HEK293T (cell line): ENCODE results near the gene HPS1.

Experiments used
- CTCF ChIA-PET: fragments of 350-600 bp; formaldehyde crosslinking; extraction: SDS; loops from one replicate; lab custom pipeline; 2021; ENCODE audit warnings: antibody characterized with exemption, inconsistent platforms; lab: Yijun Ruan, JAX
- POLR2A ChIA-PET: fragments of 350-600 bp; formaldehyde crosslinking; extraction: SDS; loops from one replicate; lab custom pipeline; 2020; ENCODE audit warnings: antibody characterized with exemption, inconsistent platforms; lab: Yijun Ruan, JAX
- DNase-seq: peaks from one replicate; pipeline ENCODE4 v3.0.0; 2012; ENCODE audit warnings: mixed read lengths; ENCODE audit errors: extremely low spot score
- ARNT ChIP-seq: fragments of 450-650 bp; IDR thresholded peaks from 2 replicates; pipeline ENCODE4 v1.6.1; 2017; ENCODE audit warnings: mild to moderate bottlenecking
- BHLHE40 ChIP-seq: fragments of 450-650 bp; IDR thresholded peaks from 2 replicates; pipeline ENCODE4 v1.6.1; 2016; ENCODE audit warnings: mild to moderate bottlenecking, moderate library complexity, borderline replicate concordance
- CTBP1 ChIP-seq: fragments of 450-650 bp; IDR thresholded peaks from 2 replicates; pipeline ENCODE4 v1.6.1; 2016; ENCODE audit warnings: borderline replicate concordance
- ELF4 ChIP-seq: fragments of 450-650 bp; IDR thresholded peaks from 2 replicates; pipeline ENCODE4 v1.6.1; 2017; ENCODE audit warnings: antibody characterized with exemption
- FOXA1 ChIP-seq: fragments of 450-650 bp; IDR thresholded peaks from 2 replicates; pipeline ENCODE4 v1.6.1; 2016; ENCODE audit warnings: mild to moderate bottlenecking
- FOXK2 ChIP-seq: fragments of 450-650 bp; IDR thresholded peaks from 2 replicates; pipeline ENCODE4 v1.6.1; 2016; ENCODE audit warnings: mild to moderate bottlenecking
- FOXM1 ChIP-seq: fragments of 450-650 bp; IDR thresholded peaks from 2 replicates; pipeline ENCODE4 v1.6.1; 2017; ENCODE audit warnings: mild to moderate bottlenecking, borderline replicate concordance
- HDGF ChIP-seq: fragments of 450-650 bp; IDR thresholded peaks from 2 replicates; pipeline ENCODE4 v1.6.1; 2017; ENCODE audit warnings: antibody characterized with exemption, borderline replicate concordance
- L3MBTL2 ChIP-seq: fragments of 450-650 bp; conservative IDR thresholded peaks from 2 replicates; pipeline ENCODE4 v1.6.1; 2016; ENCODE audit warnings: mild to moderate bottlenecking
- LEF1 ChIP-seq: fragments of 450-650 bp; IDR thresholded peaks from 2 replicates; pipeline ENCODE4 v1.6.1; 2017; ENCODE audit warnings: mild to moderate bottlenecking, borderline replicate concordance
- NFRKB ChIP-seq: fragments of 450-650 bp; IDR thresholded peaks from 2 replicates; pipeline ENCODE4 v1.6.1; 2016; ENCODE audit warnings: mild to moderate bottlenecking, moderate library complexity
- SP1 ChIP-seq: fragments of 450-650 bp; IDR thresholded peaks from 2 replicates; pipeline ENCODE4 v1.6.1; 2017
- SUZ12 ChIP-seq: fragments of 450-650 bp; IDR thresholded peaks from 2 replicates; pipeline ENCODE4 v1.6.1; 2016; ENCODE audit warnings: mild to moderate bottlenecking
- TARDBP ChIP-seq: fragments of 450-650 bp; IDR thresholded peaks from 2 replicates; pipeline ENCODE4 v1.6.1; 2016
- ZNF384 ChIP-seq: fragments of 450-650 bp; IDR thresholded peaks from 2 replicates; pipeline ENCODE4 v1.6.1; 2016
- TF ChIP-seq, protein P1 (sequence below): fragments of 450-650 bp; IDR thresholded peaks from 2 replicates; pipeline ENCODE4 v1.6.1; 2016

HPS1 gene

DNA sequence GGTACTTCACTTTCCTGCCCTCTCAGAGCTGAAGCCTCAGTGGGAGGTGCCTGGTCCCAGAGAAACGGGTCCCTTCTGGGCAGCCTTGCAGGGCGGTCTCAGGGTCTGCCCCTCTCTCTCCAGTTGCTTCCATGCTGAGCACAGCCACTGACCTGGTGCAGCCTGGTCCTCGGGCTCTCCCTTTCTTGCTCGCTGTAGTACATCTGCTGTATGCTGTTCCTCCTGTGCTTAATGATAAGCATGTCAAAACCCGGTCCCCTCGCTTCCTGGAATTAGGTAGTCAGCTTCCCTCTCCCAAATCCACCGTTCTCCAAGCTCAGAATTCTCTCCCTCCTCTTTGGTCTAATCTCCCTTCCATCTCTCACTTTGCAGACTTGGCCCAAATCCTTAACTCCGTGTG, 11.0 kb upstream of the HPS1 start:
- POLR2A ChIA-PET: no interaction called here
- CTCF ChIA-PET: interaction anchor here (1.7 kb wide), 1 partner anchor 9 kb away, joined by 4 read pairs; no protein-coding TSS in a partner anchor
- DNase-seq: no peak
- TF ChIP-seq LEF1 (no peak), ELF4 (no peak), NFRKB (no peak), FOXA1 (no peak), SP1 (no peak), FOXK2 (no peak), SUZ12 (no peak), HDGF (no peak), FOXM1 (no peak), BHLHE40 (no peak), ZNF384 (no peak), CTBP1 (no peak), TARDBP (no peak), L3MBTL2 (no peak), ARNT (no peak)
- TF ChIP-seq, protein P1, sequence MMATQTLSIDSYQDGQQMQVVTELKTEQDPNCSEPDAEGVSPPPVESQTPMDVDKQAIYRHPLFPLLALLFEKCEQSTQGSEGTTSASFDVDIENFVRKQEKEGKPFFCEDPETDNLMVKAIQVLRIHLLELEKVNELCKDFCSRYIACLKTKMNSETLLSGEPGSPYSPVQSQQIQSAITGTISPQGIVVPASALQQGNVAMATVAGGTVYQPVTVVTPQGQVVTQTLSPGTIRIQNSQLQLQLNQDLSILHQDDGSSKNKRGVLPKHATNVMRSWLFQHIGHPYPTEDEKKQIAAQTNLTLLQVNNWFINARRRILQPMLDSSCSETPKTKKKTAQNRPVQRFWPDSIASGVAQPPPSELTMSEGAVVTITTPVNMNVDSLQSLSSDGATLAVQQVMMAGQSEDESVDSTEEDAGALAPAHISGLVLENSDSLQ: no peak

DNA sequence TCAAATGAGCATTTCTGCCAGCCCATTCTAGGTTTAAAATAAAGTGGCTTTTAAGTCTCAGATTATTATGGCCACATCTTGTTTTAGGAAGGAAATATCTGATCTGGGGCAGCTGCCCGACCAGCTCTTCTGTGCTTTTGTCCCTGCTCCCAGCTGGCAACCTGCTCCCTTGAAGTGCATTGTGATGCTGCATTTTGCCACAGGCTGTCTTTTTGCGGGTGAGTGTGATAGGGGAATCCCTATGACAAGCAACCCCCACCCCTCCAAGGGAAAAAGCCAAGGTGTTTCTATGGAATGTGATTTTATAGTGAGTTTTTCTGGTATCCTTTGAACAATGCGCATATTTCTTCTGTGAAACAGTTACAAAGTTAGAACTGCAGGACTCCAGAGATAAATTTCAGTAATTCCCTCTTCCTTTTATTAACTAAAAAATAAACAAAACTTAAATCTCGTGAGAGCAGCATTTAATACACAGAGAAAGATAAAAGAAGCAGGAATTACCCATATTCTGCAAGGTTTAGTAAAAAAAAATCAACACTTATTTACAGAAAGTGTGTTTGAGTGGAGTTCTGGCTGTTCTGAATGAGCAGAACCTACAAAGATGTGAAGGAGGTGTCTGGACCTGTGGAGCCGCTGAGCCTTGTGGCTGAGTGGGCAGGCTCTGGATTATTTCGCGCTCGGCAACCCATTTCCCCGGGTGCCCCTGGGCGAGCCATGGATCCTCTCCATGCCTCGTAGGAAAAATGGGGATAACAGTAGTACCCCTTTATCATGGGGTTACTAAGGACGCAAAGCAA, 10.1 kb upstream of the HPS1 start:
- POLR2A ChIA-PET: no interaction called here
- no peak for TF ChIP-seq FOXA1
- no peak for DNase-seq
- CTCF ChIA-PET: interaction anchor here (1.7 kb wide), 1 partner anchor 10 kb away, joined by 4 read pairs; no protein-coding TSS in a partner anchor

DNA sequence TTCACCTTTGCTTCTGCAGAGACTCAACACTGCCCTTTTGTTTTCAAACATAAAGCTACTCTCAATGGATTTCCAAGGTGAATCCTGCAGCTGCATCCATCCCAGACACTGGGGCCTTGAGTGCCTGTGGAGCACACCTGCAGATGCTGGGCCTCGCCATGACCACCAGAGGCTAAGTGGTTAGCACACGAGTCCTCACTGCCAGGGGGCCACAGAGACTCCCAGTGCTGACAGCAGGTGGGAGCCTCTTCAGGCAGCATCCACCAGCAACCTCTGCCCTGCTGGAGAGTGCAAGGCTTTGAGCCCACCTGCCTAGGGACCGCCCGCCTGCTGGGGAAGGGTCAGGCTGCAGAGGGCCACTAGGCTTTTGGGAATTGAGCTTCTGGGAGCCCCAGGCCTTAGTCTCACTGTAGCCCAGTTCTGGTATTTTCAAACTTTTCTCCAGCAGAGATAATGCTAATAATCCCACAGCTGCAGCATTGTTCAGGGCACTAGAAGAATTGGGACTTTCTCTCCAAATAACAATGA, 9.4 kb upstream of the HPS1 start:
- DNase-seq: no peak
- POLR2A ChIA-PET: no interaction called here
- CTCF ChIA-PET: no interaction called here
- TF ChIP-seq SUZ12: no peak
- no peak for TF ChIP-seq L3MBTL2
- no peak for TF ChIP-seq CTBP1
- TF ChIP-seq HDGF: no peak

DNA sequence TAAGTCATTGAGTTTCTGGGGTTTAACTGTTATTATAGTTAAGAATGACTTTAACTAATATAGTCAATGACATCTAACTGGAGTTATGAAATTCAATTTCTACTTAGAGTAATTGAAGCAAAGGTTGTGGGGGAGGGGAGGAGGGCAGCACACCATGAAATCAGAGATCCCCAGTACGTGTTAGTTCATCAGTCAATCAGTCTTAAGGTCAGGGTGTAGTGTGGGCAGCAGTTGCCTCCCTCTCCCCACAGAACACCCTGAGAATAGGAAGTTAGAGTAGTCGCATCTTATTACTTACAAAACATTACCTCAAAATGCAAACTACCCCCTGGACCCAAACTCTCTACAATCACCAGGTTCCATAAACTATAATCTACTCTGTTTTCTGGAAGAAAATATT, 7.0 kb upstream of the HPS1 start:
- ChIA-PET CTCF (no interaction called here), POLR2A (no interaction called here)
- TF ChIP-seq, protein P1: no peak
- no peak for TF ChIP-seq FOXK2
- TF ChIP-seq CTBP1: no peak
- TF ChIP-seq L3MBTL2: no peak
- TF ChIP-seq TARDBP: no peak
- TF ChIP-seq SP1: no peak
- TF ChIP-seq BHLHE40: no peak
- no peak for TF ChIP-seq HDGF
- no peak for TF ChIP-seq ARNT
- TF ChIP-seq LEF1: no peak
- TF ChIP-seq ZNF384: no peak
- no peak for TF ChIP-seq FOXM1
- TF ChIP-seq NFRKB: no peak
- TF ChIP-seq SUZ12: no peak
- TF ChIP-seq FOXA1: no peak
- DNase-seq: no peak

DNA sequence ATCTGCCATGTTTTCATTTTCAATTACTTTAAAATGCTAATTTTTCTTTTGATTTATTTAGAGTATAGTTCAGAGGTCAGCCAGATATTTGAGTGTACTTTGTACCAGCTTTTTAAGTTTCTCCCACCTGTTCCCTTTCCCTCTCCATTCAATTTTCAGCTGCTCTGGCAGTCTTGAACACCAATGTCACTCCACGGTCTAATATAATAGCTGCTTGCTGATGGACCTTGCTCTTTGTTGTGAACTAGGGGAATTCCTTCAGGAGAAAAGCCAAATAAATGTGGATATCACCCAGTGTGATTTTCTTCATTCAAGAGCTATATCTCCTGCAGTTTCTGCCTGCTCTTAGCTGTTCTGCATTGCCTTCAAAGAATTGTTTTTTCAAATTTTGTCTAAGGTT, 3.9 kb upstream of the HPS1 start:
- TF ChIP-seq FOXM1 (no peak), CTBP1 (no peak), FOXK2 (no peak), ZNF384 (no peak), SP1 (no peak), ARNT (no peak), L3MBTL2 (no peak), LEF1 (no peak), ELF4 (no peak), SUZ12 (no peak), FOXA1 (no peak), HDGF (no peak), NFRKB (no peak), TARDBP (no peak), BHLHE40 (no peak)
- TF ChIP-seq, protein P1: no peak
- no peak for DNase-seq
- ChIA-PET CTCF (no interaction called here), POLR2A (no interaction called here)

DNA sequence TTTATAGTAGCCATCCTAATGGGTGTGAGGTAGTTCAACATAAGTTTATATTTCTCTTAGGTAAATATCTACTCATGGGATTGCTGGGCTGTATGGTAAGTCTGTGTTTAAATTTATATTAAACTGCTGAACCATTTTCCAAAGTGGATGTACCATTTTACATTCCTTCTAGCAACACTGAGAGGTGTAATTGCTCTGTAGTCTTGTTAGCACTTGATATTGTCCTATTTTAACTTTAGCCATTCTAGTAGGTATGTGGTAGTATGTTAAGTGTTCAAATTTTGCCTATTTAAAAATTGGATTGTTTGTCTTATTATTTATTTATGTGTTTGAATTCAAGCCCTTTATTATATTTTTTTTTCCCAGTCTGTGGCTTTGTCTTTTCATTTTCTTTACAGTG, 2.6 kb upstream of the HPS1 start:
- TF ChIP-seq CTBP1: no peak
- no peak for TF ChIP-seq HDGF
- TF ChIP-seq ARNT: no peak
- no peak for TF ChIP-seq L3MBTL2
- TF ChIP-seq ELF4: no peak
- no peak for TF ChIP-seq FOXA1
- no peak for TF ChIP-seq TARDBP
- TF ChIP-seq, protein P1: no peak
- no peak for TF ChIP-seq SP1
- TF ChIP-seq SUZ12: no peak
- POLR2A ChIA-PET: no interaction called here
- no peak for DNase-seq
- CTCF ChIA-PET: no interaction called here
